Activated CD4-positive, CD25-positive, alpha-beta regulatory T cell treated with anti-CD3 and anti-CD28 coated beads, Interleukin-2, amount 50 U/mL, for 72 hours (primary cell): ENCODE results near the gene KL.

Experiments
- DNase-seq: peaks from one replicate; pipeline ENCODE4 v3.0.0; 2021

The KL gene

DNA sequence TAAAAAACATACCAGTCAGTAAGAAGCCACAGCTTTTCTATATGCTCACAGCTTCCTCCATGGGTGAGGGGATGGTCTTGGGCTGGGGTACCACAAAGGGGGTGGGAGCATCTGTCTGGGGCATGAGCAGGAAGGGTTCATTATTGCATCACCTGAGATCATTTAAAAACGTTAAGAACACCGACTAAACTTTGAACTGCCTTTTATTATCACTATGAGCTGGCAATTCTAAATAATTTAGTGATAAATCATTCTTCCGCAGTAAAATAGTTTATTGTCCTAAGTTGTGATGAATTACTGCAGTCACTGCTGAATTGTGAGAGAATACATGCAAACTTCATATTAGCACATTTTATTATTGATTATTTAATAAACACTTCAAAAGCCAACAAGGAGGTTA is 71.6 kb downstream of the KL start:
- no peak for DNase-seq

DNA sequence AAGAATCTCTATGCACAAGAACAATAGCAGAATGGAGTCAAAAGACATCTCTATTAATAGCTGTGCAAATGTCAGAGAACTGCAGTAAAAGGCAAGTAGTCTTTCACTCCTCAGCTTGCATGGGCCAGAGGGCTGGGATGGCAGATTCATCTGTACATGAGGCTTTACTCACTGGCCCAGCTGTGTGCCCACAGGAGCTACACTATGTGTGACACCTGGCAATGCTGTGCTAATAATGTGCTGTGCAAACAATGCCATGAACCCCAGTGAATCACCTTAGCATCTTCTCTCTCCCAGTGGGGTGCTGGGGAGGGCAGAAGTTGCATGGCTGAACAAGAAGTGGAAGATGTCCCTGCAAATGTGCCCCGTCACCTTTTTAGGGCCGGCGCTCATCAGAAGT is 73.1 kb downstream of the KL start:
- DNase-seq, result no peak

DNA sequence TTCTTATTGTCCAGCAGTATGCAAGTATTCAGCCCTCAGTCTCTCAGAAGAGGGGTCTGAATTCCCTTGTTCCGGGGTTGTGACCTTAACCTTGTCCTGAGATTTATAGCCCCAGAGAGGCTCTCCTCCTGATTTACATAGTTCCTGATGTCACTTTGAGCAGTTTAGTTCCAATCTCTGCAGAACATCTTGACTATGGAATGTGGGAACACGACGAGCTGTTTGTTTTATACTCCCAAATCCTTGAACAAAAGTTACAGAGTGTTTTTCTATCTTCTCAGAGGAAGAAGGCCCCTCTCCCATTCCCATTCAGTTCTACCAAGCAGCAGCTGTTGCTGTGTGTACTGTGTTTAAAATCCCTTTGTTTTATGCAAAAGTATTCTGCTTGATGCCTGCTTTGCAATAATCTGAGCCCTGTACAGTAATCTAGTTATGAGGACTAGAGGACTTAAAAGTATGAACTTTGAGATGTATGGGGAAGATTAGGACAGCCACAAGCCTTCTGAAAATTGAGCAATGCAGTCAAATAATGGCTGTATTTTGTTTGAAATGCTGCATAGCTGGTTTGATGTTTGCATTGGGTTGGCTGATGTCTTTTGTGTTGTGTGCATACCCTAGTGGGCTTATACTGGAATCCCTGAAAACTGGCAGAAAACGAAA is 74.7 kb downstream of the KL start:
- no peak for DNase-seq

DNA sequence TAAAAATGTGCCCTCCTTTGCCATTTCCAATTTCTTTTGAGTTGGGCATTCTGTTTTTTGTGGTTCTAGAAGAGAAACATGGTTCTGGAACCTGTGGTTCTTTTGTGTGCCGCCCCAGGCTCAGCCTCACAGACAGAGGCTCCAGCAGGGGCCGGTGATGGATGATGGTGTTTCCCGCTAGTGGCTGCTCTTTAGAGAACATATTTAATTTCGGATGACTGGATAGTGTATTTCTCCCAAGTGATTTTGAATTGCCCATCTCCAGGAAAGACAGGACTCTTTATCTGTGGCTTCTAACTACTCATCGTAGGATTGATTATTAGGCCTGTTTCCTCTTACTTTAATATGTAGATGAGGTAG is 75.2 kb downstream of the KL start:
- no peak for DNase-seq

DNA sequence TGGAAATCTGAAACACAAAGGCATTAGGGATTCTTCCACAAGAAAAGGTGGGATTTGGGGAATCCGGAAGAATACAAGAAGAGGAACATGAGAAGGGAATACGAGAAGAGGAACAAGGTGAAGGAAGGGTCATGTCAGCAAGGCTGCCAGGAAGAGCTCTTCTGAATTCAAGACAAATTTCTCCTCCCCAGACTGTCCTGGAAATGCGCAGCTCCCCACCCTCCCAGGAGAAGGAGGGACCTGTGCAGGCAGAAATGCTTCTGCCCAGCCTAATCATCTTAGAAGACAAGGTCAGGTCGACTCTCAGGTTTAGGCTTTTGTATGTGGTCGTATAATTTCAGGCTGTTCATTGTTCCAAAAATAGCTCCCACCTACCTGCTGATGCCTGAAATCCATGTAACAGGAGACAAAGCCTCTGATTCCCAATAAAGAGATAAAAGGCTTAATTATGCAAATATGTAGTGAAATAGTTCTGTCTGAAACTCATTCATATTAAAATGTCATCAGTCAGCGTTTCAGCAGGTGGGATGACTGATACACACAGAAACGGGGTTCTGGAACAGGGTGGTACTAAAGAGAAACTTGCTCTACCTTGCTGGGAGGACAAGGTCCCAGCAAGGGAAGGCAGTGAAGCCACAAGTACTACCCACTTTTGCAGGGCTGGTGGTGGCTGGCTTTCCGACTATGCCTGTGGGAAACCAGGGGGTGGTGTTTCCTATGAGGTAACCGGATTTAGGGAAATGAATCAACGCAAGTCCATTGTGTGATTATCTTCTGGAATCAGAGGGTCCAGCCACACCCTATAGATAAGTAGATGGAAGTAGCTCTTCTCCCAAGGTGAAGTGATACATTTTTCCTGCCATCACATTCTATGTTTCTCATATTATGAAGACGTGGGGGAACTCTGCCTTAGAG is 76.1 kb downstream of the KL start:
- no peak for DNase-seq

DNA sequence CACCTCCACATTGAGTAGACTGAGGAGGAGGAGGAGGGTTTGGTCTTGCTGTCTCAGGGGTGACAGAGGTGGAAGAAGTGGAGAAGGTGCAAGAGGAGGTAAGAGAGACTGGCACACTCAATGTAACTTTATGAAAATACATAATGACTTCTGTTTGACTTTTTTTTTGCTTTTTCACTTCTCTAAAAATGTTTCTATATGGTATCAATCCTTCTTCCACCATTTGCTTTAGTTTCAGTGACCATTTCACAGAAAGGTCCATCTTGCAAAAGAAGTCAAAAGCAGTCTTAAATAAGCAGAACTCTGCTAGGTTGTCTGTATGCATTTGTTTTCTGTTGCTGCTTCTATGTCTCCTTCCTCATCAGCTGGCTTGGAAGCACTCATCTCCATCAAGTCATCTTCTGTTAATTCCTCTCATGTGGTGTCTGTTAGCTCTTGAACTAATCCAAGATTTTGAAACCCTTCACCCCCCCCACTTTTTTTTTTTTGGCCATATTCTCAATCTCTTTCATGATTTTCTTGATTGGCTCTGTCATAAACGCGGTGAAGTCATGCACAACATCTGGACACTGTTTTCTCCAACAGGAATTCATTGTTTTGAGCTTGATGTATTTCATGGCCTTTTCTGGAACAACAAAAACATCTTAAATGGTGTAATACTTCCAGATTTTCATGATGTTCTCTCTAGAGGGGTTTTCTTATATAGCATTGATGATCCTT is 80.8 kb downstream of the KL start:
- DNase-seq, result no peak

DNA sequence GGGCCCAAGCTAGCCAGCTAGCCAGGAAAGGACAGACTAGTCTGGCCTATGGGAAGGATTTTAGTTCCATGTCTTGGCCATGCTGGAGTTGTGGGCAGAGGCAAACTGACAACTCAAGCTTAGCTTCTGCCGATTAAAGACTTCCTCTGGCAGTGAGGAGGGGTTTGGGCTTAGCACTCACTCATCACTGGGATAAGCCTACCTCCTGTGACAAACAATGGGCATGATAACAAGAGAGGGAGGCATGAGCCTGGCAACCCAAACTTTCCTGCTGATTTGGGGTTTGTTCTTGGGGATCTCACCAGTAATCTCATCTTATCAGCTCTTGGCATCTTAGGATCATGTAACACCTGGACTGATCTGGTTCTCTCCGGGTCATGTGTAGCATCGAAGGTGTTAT is 83.6 kb downstream of the KL start:
- DNase-seq, result no peak

DNA sequence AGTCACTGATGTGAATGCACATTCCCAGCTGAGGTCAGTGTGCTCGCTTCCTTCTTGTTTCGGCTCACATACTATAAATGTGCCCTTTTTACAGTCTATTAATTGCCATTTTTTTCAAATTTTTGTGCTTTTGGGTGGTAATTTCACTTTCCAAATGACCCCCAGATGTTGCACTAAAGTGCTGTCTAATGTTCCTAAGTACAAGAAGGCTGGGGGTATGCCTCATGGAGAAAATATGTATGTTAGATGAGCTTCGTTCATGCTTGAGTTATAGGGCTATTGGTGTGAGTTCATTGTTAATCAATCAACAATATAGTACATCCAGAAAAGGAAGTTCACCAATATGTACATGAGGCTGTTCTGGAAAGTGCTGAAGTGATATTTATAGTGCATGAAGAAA is 84.7 kb downstream of the KL start:
- no peak for DNase-seq

DNA sequence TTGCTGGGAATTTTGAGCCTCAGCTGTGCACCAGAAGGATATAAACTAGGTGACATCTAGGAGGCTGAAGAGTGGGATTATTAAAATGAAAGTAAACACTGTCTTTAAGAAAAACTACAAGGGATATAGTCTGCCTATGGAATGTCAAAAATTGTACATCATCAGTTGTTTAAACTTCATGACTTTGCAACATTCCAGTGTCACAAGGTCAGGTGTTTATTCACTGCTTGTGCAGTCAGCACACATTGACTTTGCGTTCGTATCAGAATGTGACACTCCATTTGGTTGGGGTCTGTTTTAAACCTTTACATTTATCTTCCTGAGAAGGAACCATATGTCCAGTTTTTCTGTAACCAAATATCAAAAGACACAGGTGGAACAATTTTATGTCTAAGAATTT is 85.6 kb downstream of the KL start:
- no peak for DNase-seq

DNA sequence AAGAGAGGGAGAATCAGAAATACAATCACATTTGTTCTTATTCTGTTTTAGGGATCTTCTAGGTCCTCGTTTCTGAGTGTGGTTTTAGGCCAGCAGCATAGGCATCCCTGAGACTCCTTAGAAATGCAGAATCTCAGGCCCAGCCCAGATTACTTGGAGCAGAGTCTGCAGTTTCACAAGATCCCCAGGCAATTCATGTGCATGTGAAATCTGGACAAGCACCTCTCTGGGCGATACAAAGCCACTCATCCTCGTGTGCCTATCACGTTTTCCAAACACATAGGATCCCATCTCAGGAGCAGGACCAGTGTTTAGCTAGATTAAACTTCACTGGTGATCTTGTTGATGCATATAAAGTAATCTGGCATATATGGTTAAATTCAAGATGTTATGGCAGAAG is 87.2 kb downstream of the KL start:
- DNase-seq, result no peak

DNA sequence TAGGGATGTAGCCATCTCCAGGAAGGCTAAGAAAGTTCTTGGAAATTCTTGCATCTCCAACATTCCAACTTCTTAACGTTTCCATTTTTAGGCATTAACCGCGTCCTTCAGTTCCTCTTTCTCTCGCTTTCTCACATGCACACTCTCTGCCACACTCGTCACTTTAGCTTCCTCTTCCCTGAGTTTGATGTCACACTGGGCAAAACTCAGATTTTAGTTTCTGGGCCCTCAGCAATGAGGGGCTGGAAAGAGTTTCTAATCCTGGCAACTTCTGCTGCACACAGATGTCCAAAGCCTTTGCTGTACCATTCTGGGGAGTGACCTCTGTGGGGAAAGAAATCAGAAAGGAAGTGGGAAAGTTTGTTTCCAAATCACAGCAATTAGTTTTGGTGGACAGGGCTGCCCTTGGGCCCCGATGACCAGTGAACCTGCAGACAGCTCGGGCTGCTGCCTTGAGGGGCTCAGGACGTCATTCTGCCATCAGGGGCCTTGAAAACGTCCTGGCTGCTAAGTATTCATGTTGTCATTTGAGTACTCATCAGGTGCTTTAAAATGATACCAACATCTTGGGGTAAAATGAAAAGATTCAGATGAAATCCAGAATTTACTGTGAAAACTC is 89.3 kb downstream of the KL start:
- DNase-seq, result no peak

DNA sequence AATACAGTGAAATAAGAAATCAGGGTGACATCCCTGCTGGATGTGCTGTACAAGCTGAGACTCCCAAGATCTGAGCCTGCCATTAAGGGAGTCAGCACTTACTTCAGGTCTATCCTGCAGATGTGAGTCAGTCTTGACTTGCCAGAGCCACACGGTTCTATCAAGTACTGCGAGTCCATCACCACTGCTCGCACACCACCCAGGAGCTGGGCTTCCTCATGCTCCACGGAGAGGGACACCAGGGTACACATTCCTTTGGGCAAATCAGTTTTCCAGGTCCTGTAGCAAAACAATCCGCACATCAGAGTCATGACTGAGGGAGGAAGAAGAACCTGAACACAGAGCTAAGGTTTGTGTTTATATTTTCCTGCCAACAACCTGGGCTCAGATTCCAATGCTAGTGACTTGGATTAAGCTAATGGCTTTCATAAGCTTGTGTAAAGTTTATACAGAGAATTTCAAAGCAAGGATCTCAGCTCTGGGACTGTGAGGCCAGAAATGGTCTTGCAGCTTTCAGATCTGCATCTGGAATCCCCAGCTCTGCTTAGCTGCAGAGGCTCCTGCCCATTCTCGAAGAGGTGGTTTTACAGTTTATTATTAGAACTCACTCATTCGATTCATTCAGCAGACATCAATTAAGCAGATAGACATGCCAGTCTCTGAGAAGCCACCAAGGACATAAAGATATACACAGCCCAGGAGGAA is 90.6 kb downstream of the KL start:
- DNase-seq, result no peak

DNA sequence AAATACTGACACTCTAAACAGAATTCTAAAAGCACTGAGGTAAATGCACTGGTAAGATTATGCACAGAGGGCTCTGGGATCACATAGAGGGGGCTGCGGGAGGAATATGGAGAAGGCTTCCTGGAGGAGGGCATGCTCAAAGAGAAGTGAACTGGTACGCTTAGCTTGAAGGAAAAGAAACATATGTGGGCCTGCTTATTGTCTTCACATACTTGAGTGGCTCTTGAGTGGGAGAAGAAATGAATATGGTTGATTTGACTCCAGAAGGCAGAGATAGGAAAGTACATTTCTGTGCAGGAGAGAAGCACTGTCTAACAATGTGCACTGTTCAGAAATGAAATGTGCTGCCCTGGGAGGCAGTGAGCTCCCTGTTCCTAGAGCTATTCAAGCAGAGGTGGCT is 91.1 kb downstream of the KL start:
- no peak for DNase-seq

DNA sequence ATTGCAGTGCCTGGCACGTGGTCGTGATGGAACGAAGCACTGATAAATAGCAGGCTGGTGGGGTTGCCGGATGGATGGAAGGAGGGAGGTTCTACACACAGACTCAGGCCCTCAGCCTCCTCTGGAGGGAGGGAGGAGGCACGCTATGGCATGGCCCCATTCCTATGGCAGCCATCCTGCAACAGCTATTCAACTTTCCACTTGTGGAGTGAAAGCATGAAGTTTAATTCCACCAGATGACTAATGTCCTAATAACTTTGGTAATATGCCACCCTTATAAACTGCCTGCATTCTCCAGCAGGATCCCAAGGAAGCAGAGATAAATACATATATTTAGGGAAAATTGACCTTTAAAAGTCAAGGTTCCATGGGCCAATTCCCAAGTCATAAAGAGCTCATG is 92.4 kb downstream of the KL start:
- no peak for DNase-seq

DNA sequence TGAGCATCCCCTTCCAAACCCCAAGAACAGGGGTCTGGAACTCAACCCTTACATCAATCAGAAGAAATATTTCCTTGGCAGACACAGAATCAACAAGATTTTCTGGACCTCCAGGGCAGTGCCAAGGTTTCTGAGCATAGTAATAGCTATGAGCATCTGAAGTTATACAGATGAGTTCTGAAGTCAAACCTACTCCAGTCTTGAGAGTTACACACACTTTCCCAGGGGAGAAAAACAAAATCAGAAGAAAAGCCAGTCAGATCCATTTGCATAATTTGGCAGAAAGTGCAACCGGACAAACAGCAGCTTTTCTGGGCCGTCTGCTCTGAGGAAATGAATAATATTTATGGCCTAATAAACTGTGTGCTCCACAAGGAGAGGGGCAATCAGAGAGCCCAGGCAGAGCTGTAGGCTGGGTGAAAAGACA is 93.1 kb downstream of the KL start:
- no peak for DNase-seq

DNA sequence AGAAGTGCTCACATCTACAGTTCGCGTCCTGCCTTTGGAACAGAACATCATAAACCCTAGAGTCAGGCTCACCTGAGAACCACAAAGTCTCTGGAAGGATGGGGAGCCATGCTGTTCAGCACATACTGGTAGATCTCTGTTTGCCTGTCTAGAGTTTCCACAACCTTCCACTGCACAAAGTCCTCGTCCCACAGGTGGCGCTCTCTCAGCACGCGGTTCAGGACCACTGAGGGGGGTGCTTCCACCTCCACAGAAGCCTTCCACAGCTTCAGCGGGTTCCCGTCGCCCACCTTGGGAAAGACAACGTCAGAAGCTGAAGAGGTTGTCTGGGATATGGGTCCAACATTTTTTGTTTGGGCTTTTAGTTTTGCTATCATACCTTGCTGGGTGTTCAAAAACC is 93.6 kb downstream of the KL start:
- no peak for DNase-seq

DNA sequence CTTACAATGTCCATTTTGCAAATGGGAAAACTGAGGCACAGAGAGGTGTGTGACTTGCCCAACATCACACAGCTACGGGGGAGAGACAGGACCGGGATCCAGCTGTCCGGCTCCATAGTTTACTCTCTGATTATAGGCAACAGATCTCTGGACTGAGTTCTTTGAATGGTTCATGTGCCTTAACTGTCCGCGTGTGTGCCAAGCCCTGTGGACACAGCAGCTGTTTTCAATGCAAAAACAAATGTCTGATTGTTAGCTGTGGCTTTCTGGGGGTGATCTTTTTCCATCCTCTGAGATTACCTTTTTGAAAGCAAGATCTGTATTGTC is 94.1 kb downstream of the KL start:
- DNase-seq, result no peak

DNA sequence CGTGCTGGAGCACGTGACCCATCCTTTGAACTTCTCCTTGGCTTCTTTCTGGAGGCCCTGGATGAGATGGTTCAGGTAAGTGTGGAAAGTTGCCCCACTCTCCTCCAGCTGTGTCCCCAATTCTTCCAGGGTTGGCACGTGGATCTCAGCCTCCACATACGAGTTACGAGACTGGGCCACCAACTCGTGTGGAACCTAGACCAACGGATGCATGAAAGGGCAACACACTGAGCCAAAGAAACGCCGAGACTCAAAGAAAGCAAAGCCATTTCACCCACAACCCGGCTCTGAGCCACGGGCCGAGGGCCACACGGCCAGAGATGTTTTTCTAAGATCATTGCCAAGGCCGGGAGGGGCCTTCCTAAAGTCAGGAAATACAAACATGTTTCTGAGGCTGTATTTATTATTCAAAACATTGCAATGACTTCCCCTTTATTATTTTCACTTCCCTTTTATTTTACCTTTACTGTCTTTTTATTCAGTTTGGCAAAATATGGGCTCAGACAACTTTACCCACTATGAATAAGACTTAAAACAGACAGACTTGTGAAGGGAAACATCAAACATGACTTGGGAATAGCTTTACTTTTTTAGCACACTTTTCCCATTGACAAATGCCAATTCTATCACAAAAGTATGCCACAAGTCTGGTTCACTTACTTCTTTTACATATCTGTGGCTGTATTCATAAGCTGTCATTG is 94.6 kb downstream of the KL start:
- no peak for DNase-seq

DNA sequence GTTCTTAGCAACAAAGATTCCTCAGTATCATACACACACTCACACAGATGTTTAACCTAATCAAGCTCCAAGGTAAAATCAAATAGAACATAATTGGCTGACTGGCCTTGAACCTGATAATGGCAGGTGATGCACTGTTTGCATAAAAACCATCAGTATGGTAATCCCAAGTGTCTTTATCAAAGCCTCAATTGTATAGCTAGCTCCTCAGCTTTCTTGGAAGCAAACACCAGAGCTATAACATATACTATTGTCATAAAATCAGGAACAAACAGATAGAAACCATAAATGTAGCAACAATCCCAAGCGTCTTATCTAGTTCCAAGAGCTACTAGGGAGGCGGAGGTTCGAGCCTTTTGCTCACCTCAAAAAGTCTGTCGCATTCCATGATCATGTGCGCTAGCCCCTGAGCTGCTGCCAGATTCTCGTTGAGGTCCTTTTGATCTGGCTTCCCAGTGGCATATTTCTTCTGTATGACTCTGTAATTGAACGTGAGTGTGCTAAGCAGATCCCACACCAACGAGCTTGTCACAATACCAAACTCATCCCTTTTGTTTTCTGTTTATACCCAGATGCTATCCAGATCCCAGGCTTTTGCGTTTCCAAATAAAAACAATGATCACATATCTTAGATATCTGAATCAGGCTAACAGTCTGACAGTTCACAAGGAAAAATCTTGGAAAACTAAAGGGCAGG is 95.3 kb downstream of the KL start:
- DNase-seq, result no peak

DNA sequence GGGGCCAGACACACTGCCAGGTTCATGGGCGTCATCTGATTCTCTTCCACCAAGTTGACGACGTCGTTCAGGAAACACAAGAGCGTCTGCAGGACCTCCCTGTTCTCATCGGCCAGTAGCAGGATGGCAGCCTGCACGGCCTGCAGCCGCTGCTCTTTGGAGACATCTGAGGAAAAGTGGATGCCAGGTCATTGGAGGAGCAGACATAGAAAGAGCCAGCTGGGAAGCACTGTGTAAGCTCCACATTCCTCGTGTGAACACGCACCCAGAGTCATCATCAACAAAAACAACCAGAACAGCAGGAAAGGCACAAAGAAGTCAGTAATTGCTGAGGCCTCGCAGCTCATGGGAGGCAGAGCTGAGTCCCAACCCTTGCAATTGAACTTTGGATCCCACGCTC is 96.5 kb downstream of the KL start:
- DNase-seq, result no peak

DNA sequence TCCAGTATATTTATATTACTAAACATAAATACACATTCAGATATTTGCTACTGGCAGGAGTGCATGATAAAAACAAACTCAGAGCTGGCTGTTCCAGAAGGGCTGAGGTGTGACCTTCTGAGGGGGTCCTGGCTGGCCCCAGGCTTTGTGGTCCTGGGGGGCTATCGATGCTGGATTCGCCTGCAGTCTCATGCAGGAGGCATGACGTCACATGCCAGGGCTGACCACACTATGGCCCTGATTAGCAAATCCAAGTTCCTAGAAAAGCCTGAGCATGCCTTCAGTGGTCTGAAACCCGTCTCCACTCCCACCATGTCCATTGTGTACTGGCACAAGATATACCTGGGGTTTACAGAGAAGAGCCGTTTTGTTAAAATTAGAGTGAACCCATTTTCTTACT is 97.9 kb downstream of the KL start:
- DNase-seq, result no peak

DNA sequence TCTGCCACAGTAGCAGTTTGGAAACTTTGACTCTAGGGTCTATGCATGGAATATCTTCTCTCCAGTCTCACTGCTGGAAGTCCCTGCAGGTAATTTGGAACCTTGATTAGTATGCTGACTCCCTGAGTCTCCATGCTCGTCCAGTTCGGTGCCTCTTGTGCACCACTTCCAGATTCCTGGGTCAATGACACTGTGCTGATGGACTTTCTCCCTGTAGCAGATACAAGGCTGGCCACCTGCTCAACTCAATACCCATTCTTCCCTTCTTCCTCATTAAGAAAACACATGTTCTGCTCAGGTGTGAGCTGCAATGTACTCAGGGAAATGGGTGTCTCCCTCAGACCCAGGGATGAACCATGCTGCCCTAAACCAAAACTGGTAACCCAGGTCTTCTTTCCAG is 99.1 kb downstream of the KL start:
- no peak for DNase-seq
